ENCODE measurements around the gene SPATA24. TPM values are rescaled to one million over a fixed set of nuclear protein-coding genes. Genes with fewer than 3 reads are reported as not detected.

SPATA24 gene
- polyA plus RNA-seq, 1 donor from 2014 or later = 6.7 TPM

DNA sequence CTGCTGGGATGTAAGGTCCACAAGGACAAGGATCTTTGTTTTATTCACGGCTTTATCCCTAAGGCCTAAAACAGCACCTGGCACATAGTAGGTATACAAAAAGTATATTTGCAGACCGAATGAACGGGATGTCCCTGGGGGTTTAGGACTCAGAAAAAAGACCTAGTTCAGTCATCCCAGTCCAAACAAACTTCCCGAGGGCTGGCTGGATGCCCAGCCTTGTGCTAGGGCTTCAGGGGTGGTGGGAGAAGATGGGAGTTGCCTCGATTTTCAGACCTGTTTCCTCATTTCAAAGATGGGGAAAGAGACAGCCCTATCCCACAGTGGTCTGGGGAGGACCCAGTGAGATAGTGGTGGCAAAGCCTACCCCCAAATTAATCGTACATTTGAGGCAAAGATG is 6.0 kb downstream of the SPATA24 start:
- H3K36me3 ChIP-seq (ENCODE audit: insufficient read depth, low read length) = no peaks in the 10 kb centered on the region
- no peaks in the 10 kb centered on the region for H3F3A ChIP-seq (ENCODE audit: insufficient read depth, low read length, poor library complexity, severe bottlenecking)
- H3K27me3 ChIP-seq (ENCODE audit: insufficient read depth, low read depth, low read length) = peaks cover 32% of the 10 kb centered on the region
- H4K20me1 ChIP-seq (ENCODE audit: insufficient read depth) = no peaks in the 10 kb centered on the region
- no peaks in the 10 kb centered on the region for H3K9me3 ChIP-seq (ENCODE audit: low read length)
- H2AFZ ChIP-seq (ENCODE audit: low read depth, low read length) = no peak overlapping the region
- no peak for TF ChIP-seq SMC3 (conservative IDR thresholded peaks at IDR 0.05; ENCODE audit: poor library complexity)
- no peak overlapping the region for H3K4me2 ChIP-seq (ENCODE audit: low read length)
- no peaks in the 10 kb centered on the region for H3K9me2 ChIP-seq (ENCODE audit: insufficient read depth, low read length)
- H3K79me2 ChIP-seq (replicated peaks; ENCODE audit: insufficient read depth, low read length) = no peaks in the 10 kb centered on the region
- H3K27ac ChIP-seq (ENCODE audit: low read length) = no peak overlapping the region
- H3K9ac ChIP-seq (ENCODE audit: low read length) = no peak overlapping the region
- H3K4me3 ChIP-seq (ENCODE audit: low read length) = no peak overlapping the region

GRCh38 chr5:139396691-139397090 is 7.2 kb downstream of the SPATA24 start:
- Histone ChIP-seq H3K9me3 (ENCODE audit: low read length) (no peaks in the 10 kb centered on the region), H3K36me3 (ENCODE audit: insufficient read depth, low read length) (no peaks in the 10 kb centered on the region), H3K9ac (ENCODE audit: low read length) (no peak overlapping the region), H3K9me2 (ENCODE audit: insufficient read depth, low read length) (no peaks in the 10 kb centered on the region), H3K4me2 (ENCODE audit: low read length) (no peak overlapping the region), H3K27me3 (ENCODE audit: insufficient read depth, low read depth, low read length) (peaks cover 44% of the 10 kb centered on the region), H3F3A (ENCODE audit: insufficient read depth, low read length, poor library complexity, severe bottlenecking) (no peaks in the 10 kb centered on the region), H3K79me2 (replicated peaks; ENCODE audit: insufficient read depth, low read length) (no peaks in the 10 kb centered on the region), H3K4me3 (ENCODE audit: low read length) (no peak overlapping the region), H4K20me1 (ENCODE audit: insufficient read depth) (no peaks in the 10 kb centered on the region), H2AFZ (ENCODE audit: low read depth, low read length) (no peak overlapping the region), H3K27ac (ENCODE audit: low read length) (no peak overlapping the region)
- TF ChIP-seq POLR2AphosphoS5 (IDR thresholded peaks at IDR 0.05) (no peak), REST (IDR thresholded peaks at IDR 0.05; ENCODE audit: borderline replicate concordance) (no peak), RAD21 (conservative IDR thresholded peaks at IDR 0.05) (no peak), EP300 (conservative IDR thresholded peaks at IDR 0.05; ENCODE audit: poor library complexity, severe bottlenecking) (no peak)

DNA sequence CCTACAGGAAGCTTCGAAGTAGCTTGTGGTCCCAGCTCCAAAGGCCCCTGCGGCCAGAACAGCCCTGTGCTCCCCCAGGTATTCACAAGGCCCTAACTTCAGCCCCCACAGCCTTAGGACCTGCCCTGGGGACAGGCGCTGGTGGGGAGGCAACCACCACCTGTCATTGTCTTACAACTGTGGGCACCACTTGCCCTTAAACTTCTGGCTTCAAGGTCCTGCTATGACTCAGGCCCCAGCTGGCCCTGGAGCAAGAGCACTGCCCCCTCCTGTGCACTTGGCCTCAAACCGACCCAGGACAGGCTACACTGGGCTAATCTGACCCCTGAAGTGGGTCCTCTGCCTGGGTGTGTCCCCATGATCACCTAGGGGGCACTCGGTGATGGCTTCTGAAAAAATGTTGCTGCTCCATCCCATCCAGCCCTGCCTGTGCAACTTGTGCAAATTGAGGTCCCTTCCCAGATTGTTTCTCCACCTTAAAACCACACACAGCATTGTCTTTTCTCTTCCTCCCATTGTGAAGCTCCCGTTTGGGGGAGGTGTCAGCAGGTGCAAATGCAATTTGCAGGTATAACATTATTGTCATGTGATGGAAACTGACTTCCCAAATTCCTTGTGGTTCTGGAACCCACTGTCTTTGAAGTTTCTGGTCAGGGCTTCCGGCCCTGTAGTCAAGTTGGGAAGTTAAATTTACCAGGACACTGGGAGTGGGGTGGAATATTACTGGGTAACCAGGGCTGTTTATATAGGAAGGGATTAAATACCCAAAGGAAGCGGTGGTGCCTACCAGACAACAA is 7.8 kb downstream of the SPATA24 start:
- H3K9ac ChIP-seq (ENCODE audit: low read length) = no peak overlapping the region
- no peak overlapping the region for H3K4me2 ChIP-seq (ENCODE audit: low read length)
- H4K20me1 ChIP-seq (ENCODE audit: insufficient read depth) = no peaks in the 10 kb centered on the region
- no peak overlapping the region for H2AFZ ChIP-seq (ENCODE audit: low read depth, low read length)
- H3K4me3 ChIP-seq (ENCODE audit: low read length) = no peak overlapping the region
- no peaks in the 10 kb centered on the region for H3K9me3 ChIP-seq (ENCODE audit: low read length)
- no peaks in the 10 kb centered on the region for H3K9me2 ChIP-seq (ENCODE audit: insufficient read depth, low read length)
- no peak for TF ChIP-seq EZH2 (IDR thresholded peaks at IDR 0.05; ENCODE audit: borderline replicate concordance, insufficient read depth, low read length, poor library complexity, severe bottlenecking)
- no peaks in the 10 kb centered on the region for H3K79me2 ChIP-seq (replicated peaks; ENCODE audit: insufficient read depth, low read length)
- H3K27me3 ChIP-seq (ENCODE audit: insufficient read depth, low read depth, low read length) = peaks cover 50% of the 10 kb centered on the region
- H3K27ac ChIP-seq (ENCODE audit: low read length) = no peak overlapping the region
- no peaks in the 10 kb centered on the region for H3F3A ChIP-seq (ENCODE audit: insufficient read depth, low read length, poor library complexity, severe bottlenecking)
- H3K36me3 ChIP-seq (ENCODE audit: insufficient read depth, low read length) = no peaks in the 10 kb centered on the region

Data from neural cell (in vitro differentiated cells).